K562 (cell line): ENCODE data around the gene MAML3. TPM values are rescaled to one million over a fixed set of nuclear protein-coding genes. Genes with fewer than 3 reads are reported as not detected.
A peak's percentile ranks its signal among the peaks of the same experiment; 100 is the strongest.
"Not testable (repeated sequence)": the region's sequence is repeated elsewhere in the genome, so short reads cannot be mapped to it uniquely, and the experiment has no call there.

Experiments
- ATAC-seq: fragments of 200-7000 bp; cut with Tn5 transposase; 3 replicates; pipeline ENCODE4 v1.9.1; 2020; ENCODE audit warnings: moderate library complexity
- BruUV-seq: library from RNA; stranded (reverse); fragments of 400-500 nt; replicated peaks from 2 replicates; lab custom pipeline; 2021; lab: Mats Ljungman, UMichigan
- CTCF ChIA-PET: fragments of 300-600 bp; formaldehyde crosslinking; extraction: SDS; loops from one replicate; lab custom pipeline; 2021; ENCODE audit warnings: low intra/inter-chr PET ratio; lab: Yijun Ruan, JAX
- POLR2A ChIA-PET: fragments of 300-600, 350-650 bp; sonication (Branson Sonifier 250); formaldehyde crosslinking; extraction: SDS; loops from one replicate; lab custom pipeline; 2021; ENCODE audit warnings: antibody characterized with exemption, inconsistent platforms; lab: Yijun Ruan, JAX
- DNase-seq, 4 experiments: peaks; one replicate each; pipeline versions ENCODE4 v3.0.0 to v3.0.0-alpha.2; 2011 to 2018; ENCODE audit warnings: low spot score in 3 of 4, mixed read lengths in 3 of 4; ENCODE audit errors: extremely low read depth in 1 of 4
- FAIRE-seq: peaks from 2 replicates; lab custom pipeline; 2011; peaks lifted over from hg19 to GRCh38; lab: Jason Lieb, UNC
- H2AFZ ChIP-seq: 2 replicates; pipeline ENCODE4 v1.6.0; 2011; ENCODE audit warnings: low read depth, low read length, control low read depth, inconsistent platforms
- H3K27ac ChIP-seq: fragments of 200-600 bp; 3 replicates; pipeline ENCODE4 v1.8.0; 2011; ENCODE audit warnings: low read depth, mild to moderate bottlenecking, control low read depth, inconsistent platforms, low read length, moderate library complexity, mixed read lengths; ENCODE audit errors: extremely low read depth
- H3K27me3 ChIP-seq, 2 experiments: fragments of 300-600 bp in 1 of 2; 2 replicates in 1 of 2; 3 replicates in 1 of 2; pipeline versions ENCODE4 v1.6.0 to v1.8.0; 2011; ENCODE audit warnings: inconsistent platforms in 2 of 2, low read length in 2 of 2, mild to moderate bottlenecking in 1 of 2, mixed read lengths in 1 of 2, moderate library complexity in 1 of 2; ENCODE audit not compliant: control insufficient read depth in 2 of 2, insufficient read depth in 2 of 2
- H3K36me3 ChIP-seq: fragments of 300-600 bp; 3 replicates; pipeline ENCODE4 v1.8.0; 2011; ENCODE audit warnings: mild to moderate bottlenecking, low read length, inconsistent platforms; ENCODE audit not compliant: control insufficient read depth, insufficient read depth
- H3K4me1 ChIP-seq, 2 experiments: fragments of 200-600 bp in 1 of 2; replicated peaks in 1 of 2; 2 replicates in 1 of 2; 3 replicates in 1 of 2; pipeline versions ENCODE4 v1.5.1 to v1.8.0; 2011; ENCODE audit warnings: inconsistent platforms in 2 of 2, low read length in 2 of 2, mild to moderate bottlenecking in 1 of 2, mixed read lengths in 1 of 2, moderate library complexity in 1 of 2; ENCODE audit not compliant: control insufficient read depth in 2 of 2, insufficient read depth in 2 of 2
- H3K4me2 ChIP-seq: 2 replicates; pipeline ENCODE4 v1.6.1; 2011; ENCODE audit warnings: low read length, control low read depth, inconsistent platforms, mixed read lengths; ENCODE audit not compliant: insufficient read depth
- H3K4me3 ChIP-seq: fragments of 200-600 bp; sonication (generic), shearing (Covaris generic); 2 replicates; pipeline ENCODE4 v1.5.1; 2016; ENCODE audit warnings: control low read depth, inconsistent platforms
- H3K79me2 ChIP-seq: fragments of 200-600 bp; 3 replicates; pipeline ENCODE4 v1.8.0; 2011; ENCODE audit warnings: low read length, inconsistent platforms; ENCODE audit not compliant: control insufficient read depth, insufficient read depth
- H3K9ac ChIP-seq, 2 experiments: 2 replicates each; pipeline versions ENCODE4 v1.6.0 to v1.6.1; 2011; ENCODE audit warnings: low read depth in 2 of 2, low read length in 2 of 2, control low read depth in 1 of 2, inconsistent platforms in 1 of 2, mild to moderate bottlenecking in 1 of 2, mixed read lengths in 1 of 2; ENCODE audit not compliant: insufficient read depth in 1 of 2
- H3K9me1 ChIP-seq: one replicate; pipeline ENCODE4 v1.6.0; 2011; ENCODE audit warnings: inconsistent platforms, mild to moderate bottlenecking, low read length, moderate library complexity; ENCODE audit not compliant: control insufficient read depth, insufficient read depth
- H3K9me3 ChIP-seq: replicated peaks from 2 replicates; pipeline ENCODE4 v1.5.1; 2011; ENCODE audit warnings: low read depth, low read length, inconsistent platforms; ENCODE audit not compliant: control insufficient read depth, insufficient read depth
- H4K20me1 ChIP-seq: replicated peaks from 2 replicates; pipeline ENCODE4 v1.6.1; 2011; ENCODE audit warnings: low read length, inconsistent platforms, mixed read lengths; ENCODE audit not compliant: control insufficient read depth, insufficient read depth
- CTCF ChIP-seq, 3 experiments: IDR thresholded peaks in 2 of 3; conservative IDR thresholded peaks in 1 of 3; 2 replicates each; pipeline ENCODE4 v1.5.1; 2011 to 2012; ENCODE audit warnings: low read length in 3 of 3, mild to moderate bottlenecking in 3 of 3, control low read depth in 2 of 3, improper control_type of control experiment in 1 of 3, inconsistent platforms in 1 of 3, low read depth in 1 of 3, mixed read lengths in 1 of 3, moderate library complexity in 1 of 3; ENCODE audit not compliant: insufficient read depth in 2 of 3
- ZBTB33 ChIP-seq: sonication (generic); formaldehyde crosslinking; IDR thresholded peaks from 2 replicates; pipeline ENCODE4 v1.8.1; 2023; ENCODE audit warnings: mild to moderate bottlenecking, missing genetic modification reagents
- WGBS: fragments of 100-300 bp; shearing (Covaris generic); methylation state at CpG from one replicate; pipeline ENCODE4 v1.1.6; 2016; ENCODE audit warnings: low coverage, mixed read lengths; ENCODE audit not compliant: insufficient coverage; ENCODE audit errors: missing lambda C conversion rate; 5-methylcytosine and 5-hydroxymethylcytosine counted together
- in situ Hi-C: fragments of 300-500 bp; cut with MboI; formaldehyde crosslinking; loops from 4 replicates; pipeline ENCODE4 v1.15.0; 2018; ENCODE audit warnings: inconsistent platforms, mixed read lengths
- intact Hi-C: fragments of 100-400 bp; cut with micrococcal nuclease; formaldehyde crosslinking; loops from 2 replicates; pipeline ENCODE4 v1.14.2; 2022
- polyA plus RNA-seq, 8 experiments: library from polyadenylated mRNA; depleted of rRNA in 4 of 8; stranded (reverse) in 5 of 8; unstranded in 3 of 8; fragments of >200 nt; fragmentation: Nextera tagmentation in 2 of 8; fragmentation: Illumina TruSeq in 1 of 8; extraction: Ambion mirVana in 2 of 8; extraction: Trizol in 1 of 8; gene quantifications; 2 replicates each; pipeline versions ENCODE4 v1.2.1 to v1.2.3, GENCODE V29; 2011 to 2014; ENCODE audit warnings: inconsistent platforms in 1 of 8, missing spikeins in 1 of 8
- total RNA-seq, 7 experiments: library from RNA; depleted of rRNA in 6 of 7; stranded (reverse); fragments of >200 nt in 6 of 7; fragmentation: Illumina TruSeq in 2 of 7; extraction: Trizol in 2 of 7; gene quantifications; 2 replicates each; pipeline versions ENCODE4 v1.2.1 to v1.2.3, GENCODE V29; 2011 to 2021; ENCODE audit warnings: low replicate concordance in 1 of 7

Gene MAML3
- total and polyA plus RNA-seq, 9 of the 15 experiments (the other 6 are each of a cell fraction or from before 2014, with no cell fraction given): 0.01 to 0.55 (median 0.25) TPM

GRCh38 chr4:139698167-139698925 lies 455.6 kb downstream of the MAML3 start:
- POLR2A ChIA-PET, H3K4me3 ChIP-seq, H3K27me3 ChIP-seq, CTCF ChIA-PET, H3K9ac ChIP-seq, H3K9me1 ChIP-seq, H3K4me2 ChIP-seq, ATAC-seq, in situ Hi-C loops, FAIRE-seq, DNase-seq, H3K79me2 ChIP-seq, H4K20me1 ChIP-seq, H3K4me1 ChIP-seq, H2AFZ ChIP-seq, BruUV-seq, H3K27ac ChIP-seq, intact Hi-C loops, H3K9me3 ChIP-seq: not testable (repeated sequence)
- peak; percentile 81 for TF ChIP-seq ZBTB33 (CRISPR knock-in tag)
- 0 out of 6 replicates have a peak, but pooled peaks of 1 of the 3 experiments have one; percentile 13 for TF ChIP-seq CTCF (IDR thresholded peaks at IDR 0.05 in 2 of 3, conservative IDR thresholded peaks at IDR 0.05 in 1 of 3; ENCODE audit: insufficient read depth in 2 of 3, low read depth in 1 of 3, low read length in 3 of 3)
- WGBS: 95% methylated on average over 13 of the region's 25 CpGs
- peaks cover 11% of the 10 kb centered on the region; the same call in 1 of the 3 replicates for H3K36me3 ChIP-seq
